Central memory CD4-positive, alpha-beta T cell (primary cell): ENCODE measurements around the gene SEMA3E.

Source experiments
- DNase-seq: peaks from one replicate; pipeline ENCODE4 v3.0.0; 2022

SEMA3E gene

GRCh38 chr7:83640731-83641537, 8.0 kb downstream of the SEMA3E start:
- DNase-seq, result no peak

GRCh38 chr7:83640240-83640639, 8.7 kb downstream of the SEMA3E start:
- DNase-seq, result no peak

DNA sequence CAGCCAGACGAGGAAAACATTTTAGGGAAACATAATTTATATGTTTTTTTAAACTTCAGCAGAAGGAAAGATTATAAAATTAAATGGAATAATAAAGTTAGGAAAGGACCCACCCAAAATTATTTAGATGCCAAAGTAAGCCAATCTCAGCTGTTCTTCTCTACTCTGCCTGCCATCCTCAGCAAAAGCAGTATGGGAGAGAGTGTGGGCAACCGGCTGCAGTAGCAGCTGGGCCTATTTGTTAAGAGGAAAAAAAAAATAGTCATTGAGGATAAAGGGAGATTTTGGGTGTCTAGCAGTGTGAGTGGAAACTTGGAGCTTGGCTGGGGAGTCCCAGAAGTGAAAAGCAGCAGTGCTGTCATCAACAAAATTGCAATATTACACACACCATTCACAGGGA, 15.4 kb downstream of the SEMA3E start:
- no peak for DNase-seq

DNA sequence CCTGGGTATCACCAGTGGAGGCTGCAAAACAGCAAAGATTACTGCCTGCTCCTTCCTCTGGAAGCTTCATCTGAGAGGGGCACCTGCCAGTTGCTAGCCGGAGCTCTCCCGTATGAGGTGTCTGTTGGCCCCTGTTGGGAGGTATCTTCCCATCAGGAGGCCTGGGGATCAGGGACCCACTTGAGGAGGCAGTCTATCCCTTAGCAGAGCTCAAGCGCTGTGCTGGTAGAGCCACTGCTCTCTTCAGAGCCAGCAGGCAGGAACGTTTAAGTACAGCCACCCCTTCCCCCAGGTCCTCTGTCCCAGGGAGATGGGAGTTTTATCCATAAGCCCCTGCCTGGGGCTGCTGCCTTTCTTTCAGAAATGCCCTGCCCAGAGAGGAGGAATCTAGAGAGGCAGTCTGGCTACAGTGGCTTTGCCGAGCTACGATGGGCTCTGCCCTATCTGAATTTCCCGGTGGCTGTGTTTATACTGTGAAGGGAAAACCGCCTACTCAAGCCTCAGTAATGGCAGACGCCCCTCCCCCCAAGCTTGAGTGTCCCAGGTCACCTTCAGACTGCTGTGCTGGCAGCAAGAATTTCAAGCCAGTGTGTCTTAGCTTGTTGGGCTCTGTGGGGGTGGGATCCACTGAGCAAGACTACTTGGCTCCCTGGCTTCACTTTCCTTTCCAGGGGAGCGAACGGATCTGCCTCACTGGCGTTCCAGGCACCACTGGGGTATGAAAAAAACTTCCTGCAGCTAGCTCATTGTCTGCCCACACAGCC, 19.6 kb downstream of the SEMA3E start:
- DNase-seq, result no peak

GRCh38 chr7:83617858-83618257, 31.1 kb downstream of the SEMA3E start:
- no peak for DNase-seq

DNA sequence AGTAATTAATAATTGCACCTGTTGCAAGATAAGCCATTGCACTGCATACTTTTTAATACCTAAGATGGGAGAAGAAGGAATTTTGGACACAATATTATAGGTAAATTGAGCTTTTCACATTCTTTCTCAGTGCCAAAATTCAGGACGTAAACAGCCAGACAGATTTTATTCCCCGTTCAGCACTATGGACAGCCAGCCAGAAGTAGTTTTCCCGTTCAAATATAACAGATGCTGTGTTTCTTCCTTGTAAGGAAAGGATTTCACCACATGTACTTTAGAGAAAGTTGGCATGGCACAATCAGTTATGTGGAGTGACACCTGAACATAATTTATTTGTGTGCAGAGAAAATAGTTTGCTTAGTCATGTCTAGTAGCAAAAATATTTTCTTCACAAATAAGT, 34.8 kb downstream of the SEMA3E start:
- no peak for DNase-seq

GRCh38 chr7:83613232-83613631, 35.7 kb downstream of the SEMA3E start:
- DNase-seq, result no peak

GRCh38 chr7:83611776-83612175, 37.2 kb downstream of the SEMA3E start:
- DNase-seq, result no peak

- no peak for DNase-seq
These were observed 38.2 kb downstream of the SEMA3E start for GRCh38 chr7:83610649-83611304.

DNA sequence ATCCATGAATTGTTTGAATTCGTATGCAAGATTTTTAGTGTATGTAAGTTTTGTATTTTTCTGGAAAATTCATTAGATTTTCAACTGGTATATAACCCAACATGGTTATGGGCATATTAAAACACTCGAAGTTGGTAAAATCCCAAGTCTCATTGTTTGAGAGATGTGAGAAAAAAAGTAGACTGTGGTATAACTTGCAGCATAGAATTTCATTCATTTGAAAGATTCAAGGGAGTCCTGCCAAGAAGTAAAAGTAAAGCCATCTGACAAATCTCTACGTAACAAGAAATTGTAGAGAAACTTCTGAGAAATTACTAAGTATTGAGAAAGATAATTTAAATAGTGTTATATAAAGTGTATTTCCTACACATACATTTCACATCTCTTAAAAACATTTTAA, 40.2 kb downstream of the SEMA3E start:
- no peak for DNase-seq

GRCh38 chr7:83603649-83604048, 45.3 kb downstream of the SEMA3E start:
- DNase-seq, result no peak

GRCh38 chr7:83599131-83599530, 49.8 kb downstream of the SEMA3E start:
- no peak for DNase-seq

- no peak for DNase-seq
These were observed 54.9 kb downstream of the SEMA3E start for GRCh38 chr7:83593921-83594475.

GRCh38 chr7:83588602-83589240, 60.2 kb downstream of the SEMA3E start:
- DNase-seq, result no peak

- DNase-seq, result no peak
These were observed 62.7 kb downstream of the SEMA3E start for GRCh38 chr7:83586281-83586680.

DNA sequence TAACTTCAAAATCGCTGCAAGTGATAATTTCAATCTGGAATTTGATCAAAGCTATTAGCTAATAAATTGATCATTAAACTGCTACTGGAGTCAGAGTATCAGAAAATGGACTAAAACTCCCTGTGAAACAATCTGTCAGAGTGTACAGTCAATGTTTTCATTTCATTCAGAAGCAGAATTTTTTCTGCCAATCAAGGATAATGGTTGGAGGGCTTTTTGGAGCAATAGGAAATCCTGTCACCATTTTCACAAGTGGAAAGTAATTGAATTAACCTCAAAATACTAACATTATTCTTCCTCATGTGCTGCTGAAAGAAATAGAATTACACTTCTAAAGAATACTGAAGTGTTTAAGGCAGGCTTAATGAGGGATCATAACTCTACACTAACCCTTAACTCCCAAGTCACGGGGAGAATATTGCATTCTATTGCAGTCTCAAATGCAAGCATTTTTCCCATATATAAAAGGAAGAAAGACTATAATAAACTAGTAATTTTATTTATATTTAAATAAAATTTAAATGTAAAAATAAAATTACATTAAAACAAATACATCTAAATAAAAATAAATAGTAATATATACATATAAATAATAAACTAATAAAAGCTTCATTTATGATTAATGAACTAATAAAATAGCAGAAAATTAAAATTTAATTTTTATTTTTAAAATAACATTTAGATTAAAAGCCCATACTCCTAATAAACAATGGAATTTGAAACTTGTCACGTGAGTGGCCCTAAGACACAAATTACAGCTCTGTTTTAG, 67.1 kb downstream of the SEMA3E start:
- no peak for DNase-seq

GRCh38 chr7:83579740-83580139, 69.2 kb downstream of the SEMA3E start:
- no peak for DNase-seq

DNA sequence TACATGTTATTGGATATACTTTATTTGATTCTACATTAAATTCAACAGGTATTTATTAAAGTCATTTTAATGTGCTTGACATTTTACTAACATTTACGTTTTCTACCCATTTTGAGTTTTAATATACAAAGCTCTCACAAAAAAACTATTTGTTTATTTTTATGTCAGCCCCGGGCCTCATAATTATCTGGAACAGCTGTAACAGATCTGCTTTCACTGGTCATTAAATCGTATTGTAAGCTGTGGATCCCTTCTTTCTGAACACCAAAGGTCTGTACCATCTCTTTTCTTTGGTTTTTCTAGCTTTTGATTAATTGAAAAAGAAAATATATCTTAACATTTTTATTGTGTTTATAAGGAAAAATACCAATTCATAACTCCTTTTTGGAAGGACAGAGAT, 73.5 kb downstream of the SEMA3E start:
- DNase-seq, result no peak

GRCh38 chr7:83574616-83575015, 74.3 kb downstream of the SEMA3E start:
- DNase-seq, result no peak

GRCh38 chr7:83562960-83563359, 86.0 kb downstream of the SEMA3E start:
- DNase-seq, result no peak

DNA sequence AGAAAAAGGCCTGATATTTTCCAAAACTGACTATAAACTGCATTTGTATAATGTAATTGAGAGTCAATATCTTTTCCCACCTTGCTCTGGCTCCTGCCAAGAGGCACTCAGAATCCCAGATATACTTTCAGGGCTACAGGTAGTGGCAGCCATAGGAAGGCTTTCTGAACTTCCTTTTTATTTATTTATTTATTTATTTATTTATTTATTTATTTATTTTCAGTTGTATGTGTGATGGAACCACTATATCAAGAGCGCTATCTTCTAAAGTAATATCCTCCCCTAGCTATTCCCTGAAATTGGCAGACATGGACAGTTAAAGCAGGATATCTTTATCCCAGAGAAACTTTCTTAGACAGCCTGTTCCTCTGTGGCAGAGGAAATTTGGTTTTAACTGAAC, 86.7 kb downstream of the SEMA3E start:
- no peak for DNase-seq

GRCh38 chr7:83559887-83560286, 89.1 kb downstream of the SEMA3E start:
- DNase-seq, result no peak
